Measurements from ENCODE around the gene SULT4A1. TPM values are rescaled to one million over a fixed set of nuclear protein-coding genes. Genes with fewer than 3 reads are reported as not detected.
A peak's percentile ranks its signal among the peaks of the same experiment; 100 is the strongest.

Gene SULT4A1
- total RNA-seq, 6 experiments from 2014 or later: not detected

- Mint-ChIP-seq H3K27ac (no peak overlapping the region), H3K4me1 (ENCODE audit: low read depth) (peaks cover 7% of the 10 kb centered on the region), H3K4me3 (no peak overlapping the region), H3K9me3 (no peaks in the 10 kb centered on the region), H3K36me3 (ENCODE audit: low read depth) (no peaks in the 10 kb centered on the region), H3K27me3 (ENCODE audit: insufficient read depth) (peaks cover 14% of the 10 kb centered on the region)
- peak; percentile 52 for TF ChIP-seq CTCF (IDR thresholded peaks at IDR 0.05)
- DNase-seq: peak; percentile 43
These were observed 27.5 kb upstream of the SULT4A1 start for GRCh38 chr22:43889860-43890253.

- Mint-ChIP-seq H3K4me3 (no peak overlapping the region), H3K27me3 (ENCODE audit: insufficient read depth) (peaks cover 14% of the 10 kb centered on the region), H3K27ac (no peak overlapping the region), H3K9me3 (no peaks in the 10 kb centered on the region), H3K36me3 (ENCODE audit: low read depth) (no peaks in the 10 kb centered on the region), H3K4me1 (ENCODE audit: low read depth) (peaks cover 7% of the 10 kb centered on the region)
- no peak for TF ChIP-seq CTCF (IDR thresholded peaks at IDR 0.05)
- DNase-seq: no peak
These were observed 27.0 kb upstream of the SULT4A1 start for GRCh38 chr22:43889201-43889859.

GRCh38 chr22:43888740-43889139, 26.4 kb upstream of the SULT4A1 start:
- Mint-ChIP-seq H3K4me1 (ENCODE audit: low read depth) (peaks cover 7% of the 10 kb centered on the region), H3K9me3 (no peaks in the 10 kb centered on the region), H3K4me3 (no peak overlapping the region), H3K27ac (no peak overlapping the region), H3K36me3 (ENCODE audit: low read depth) (no peaks in the 10 kb centered on the region), H3K27me3 (ENCODE audit: insufficient read depth) (peaks cover 14% of the 10 kb centered on the region)
- no peak for DNase-seq
- TF ChIP-seq CTCF (IDR thresholded peaks at IDR 0.05): no peak

- Mint-ChIP-seq H3K9me3 (peaks cover 5% of the 10 kb centered on the region; the same call in 1 of the 2 replicates), H3K27me3 (ENCODE audit: insufficient read depth) (peaks cover 14% of the 10 kb centered on the region), H3K36me3 (ENCODE audit: low read depth) (no peaks in the 10 kb centered on the region), H3K4me1 (ENCODE audit: low read depth) (peaks cover 12% of the 10 kb centered on the region), H3K4me3 (no peak overlapping the region), H3K27ac (no peak overlapping the region)
- no peak for TF ChIP-seq CTCF (IDR thresholded peaks at IDR 0.05)
- DNase-seq: no peak
These were observed 25.1 kb upstream of the SULT4A1 start for GRCh38 chr22:43887391-43887790.

GRCh38 chr22:43886231-43886630, 23.9 kb upstream of the SULT4A1 start:
- H3K36me3 Mint-ChIP-seq (ENCODE audit: low read depth): no peaks in the 10 kb centered on the region
- peaks cover 5% of the 10 kb centered on the region; the same call in 1 of the 2 replicates for H3K9me3 Mint-ChIP-seq
- DNase-seq: no peak
- H3K27ac Mint-ChIP-seq: no peak overlapping the region
- H3K4me3 Mint-ChIP-seq: no peak overlapping the region
- H3K27me3 Mint-ChIP-seq (ENCODE audit: insufficient read depth): peaks cover 18% of the 10 kb centered on the region
- peaks cover 12% of the 10 kb centered on the region for H3K4me1 Mint-ChIP-seq (ENCODE audit: low read depth)
- no peak for TF ChIP-seq CTCF (IDR thresholded peaks at IDR 0.05)

Data from HFFc6 (cell line).